Measurements from ENCODE around the gene AACS. TPM values are rescaled to one million over a fixed set of nuclear protein-coding genes. Genes with fewer than 3 reads are reported as not detected.

The AACS gene
- polyA plus RNA-seq, 1 donor from 2014 or later = 33.2 TPM

DNA sequence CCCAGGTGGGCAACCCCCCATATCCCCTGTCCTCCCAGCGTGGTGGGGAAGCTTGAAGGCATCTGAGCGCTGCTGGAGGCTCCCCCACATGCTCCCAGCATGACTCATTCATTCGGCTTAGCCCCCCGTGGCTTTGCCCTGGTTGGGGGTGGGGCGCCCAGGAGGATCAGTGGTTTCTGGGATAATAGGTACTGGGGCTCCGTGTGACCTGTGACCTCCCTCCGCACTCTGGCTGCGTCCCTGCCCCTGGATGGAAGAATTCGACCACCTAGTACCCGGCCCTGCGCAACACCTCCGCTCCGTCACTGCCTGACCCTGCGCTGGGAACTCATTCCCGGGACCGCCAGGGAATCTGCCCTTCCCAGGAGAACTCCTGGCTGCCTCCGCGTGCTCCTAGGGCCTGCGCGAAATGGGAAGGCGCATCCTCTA lies 120.1 kb downstream of the AACS start:
- no peaks in the 10 kb centered on the region for H3K9me2 ChIP-seq (ENCODE audit: insufficient read depth, low read length)
- H2AFZ ChIP-seq (ENCODE audit: low read depth, low read length) = no peak overlapping the region
- TF ChIP-seq EZH2 (IDR thresholded peaks at IDR 0.05; ENCODE audit: borderline replicate concordance, insufficient read depth, low read length, poor library complexity, severe bottlenecking) = no peak
- TF ChIP-seq, protein P1, sequence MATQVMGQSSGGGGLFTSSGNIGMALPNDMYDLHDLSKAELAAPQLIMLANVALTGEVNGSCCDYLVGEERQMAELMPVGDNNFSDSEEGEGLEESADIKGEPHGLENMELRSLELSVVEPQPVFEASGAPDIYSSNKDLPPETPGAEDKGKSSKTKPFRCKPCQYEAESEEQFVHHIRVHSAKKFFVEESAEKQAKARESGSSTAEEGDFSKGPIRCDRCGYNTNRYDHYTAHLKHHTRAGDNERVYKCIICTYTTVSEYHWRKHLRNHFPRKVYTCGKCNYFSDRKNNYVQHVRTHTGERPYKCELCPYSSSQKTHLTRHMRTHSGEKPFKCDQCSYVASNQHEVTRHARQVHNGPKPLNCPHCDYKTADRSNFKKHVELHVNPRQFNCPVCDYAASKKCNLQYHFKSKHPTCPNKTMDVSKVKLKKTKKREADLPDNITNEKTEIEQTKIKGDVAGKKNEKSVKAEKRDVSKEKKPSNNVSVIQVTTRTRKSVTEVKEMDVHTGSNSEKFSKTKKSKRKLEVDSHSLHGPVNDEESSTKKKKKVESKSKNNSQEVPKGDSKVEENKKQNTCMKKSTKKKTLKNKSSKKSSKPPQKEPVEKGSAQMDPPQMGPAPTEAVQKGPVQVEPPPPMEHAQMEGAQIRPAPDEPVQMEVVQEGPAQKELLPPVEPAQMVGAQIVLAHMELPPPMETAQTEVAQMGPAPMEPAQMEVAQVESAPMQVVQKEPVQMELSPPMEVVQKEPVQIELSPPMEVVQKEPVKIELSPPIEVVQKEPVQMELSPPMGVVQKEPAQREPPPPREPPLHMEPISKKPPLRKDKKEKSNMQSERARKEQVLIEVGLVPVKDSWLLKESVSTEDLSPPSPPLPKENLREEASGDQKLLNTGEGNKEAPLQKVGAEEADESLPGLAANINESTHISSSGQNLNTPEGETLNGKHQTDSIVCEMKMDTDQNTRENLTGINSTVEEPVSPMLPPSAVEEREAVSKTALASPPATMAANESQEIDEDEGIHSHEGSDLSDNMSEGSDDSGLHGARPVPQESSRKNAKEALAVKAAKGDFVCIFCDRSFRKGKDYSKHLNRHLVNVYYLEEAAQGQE (IDR thresholded peaks at IDR 0.05; ENCODE audit: borderline replicate concordance) = peak; percentile 80
- H3K4me3 ChIP-seq (ENCODE audit: low read length) = peak overlapping the region; percentile 62
- peaks cover 6% of the 10 kb centered on the region for H3K79me2 ChIP-seq (replicated peaks; ENCODE audit: insufficient read depth, low read length)
- no peak overlapping the region for H3K4me2 ChIP-seq (ENCODE audit: low read length)
- H3K9ac ChIP-seq (ENCODE audit: low read length) = peak overlapping the region; percentile 61
- H4K20me1 ChIP-seq (ENCODE audit: insufficient read depth) = no peaks in the 10 kb centered on the region
- no peaks in the 10 kb centered on the region for H3K9me3 ChIP-seq (ENCODE audit: low read length)
- no peak overlapping the region for H3K27ac ChIP-seq (ENCODE audit: low read length)
- H3K27me3 ChIP-seq (ENCODE audit: insufficient read depth, low read depth, low read length) = peaks cover 40% of the 10 kb centered on the region
- no peaks in the 10 kb centered on the region for H3F3A ChIP-seq (ENCODE audit: insufficient read depth, low read length, poor library complexity, severe bottlenecking)
- H3K36me3 ChIP-seq (ENCODE audit: insufficient read depth, low read length) = no peaks in the 10 kb centered on the region

DNA sequence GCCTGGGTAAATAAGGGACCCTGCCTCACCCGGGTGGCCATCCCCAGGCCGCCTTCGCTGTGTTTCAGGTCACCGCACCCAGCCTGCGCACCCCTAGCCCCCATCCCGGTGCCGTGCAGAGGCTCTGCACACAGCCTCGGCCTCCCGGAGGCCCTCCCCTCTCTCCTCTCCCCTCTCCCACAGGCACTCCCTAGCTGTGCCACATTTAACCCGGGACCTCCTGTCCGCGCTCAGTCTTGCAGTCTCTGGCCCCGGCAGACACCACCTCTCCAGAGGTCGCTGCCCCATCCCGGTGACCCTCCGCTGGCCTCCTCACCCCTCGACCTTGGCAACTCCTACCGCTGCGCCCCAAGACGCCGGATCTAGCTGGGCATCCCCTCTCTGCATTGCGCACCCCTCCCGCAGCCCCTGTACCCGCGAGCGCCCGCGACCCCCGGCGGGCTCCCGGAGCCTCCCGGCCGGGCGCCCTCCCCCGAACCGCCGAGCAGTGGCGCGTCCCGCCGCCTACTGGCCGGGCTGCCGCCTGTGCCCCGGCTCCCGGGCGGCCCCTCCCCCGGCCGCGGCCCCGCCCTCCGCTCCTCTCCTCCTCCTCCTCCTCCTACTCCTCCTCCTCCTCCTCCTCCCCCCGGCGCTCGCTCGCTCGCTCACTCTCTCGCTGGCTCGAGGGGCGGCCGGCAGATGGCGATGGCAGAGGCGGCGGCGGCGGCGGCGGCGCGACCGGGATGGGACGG lies 120.7 kb downstream of the AACS start, which contains the start of gene TMEM132B:
Gene TMEM132B, plus strand, starts transcription at position 647 of the 731 bp plus-strand sequence.
- H3F3A ChIP-seq (ENCODE audit: insufficient read depth, low read length, poor library complexity, severe bottlenecking) = no peaks in the 10 kb centered on the region
- H3K9ac ChIP-seq (ENCODE audit: low read length) = peak within 1 kb of the TSS; percentile 84
- H3K79me2 ChIP-seq (replicated peaks; ENCODE audit: insufficient read depth, low read length) = peaks cover 6% of the 10 kb centered on the region
- no peak within 1 kb of the TSS for H2AFZ ChIP-seq (ENCODE audit: low read depth, low read length)
- H3K27me3 ChIP-seq (ENCODE audit: insufficient read depth, low read depth, low read length) = peaks cover 40% of the 10 kb centered on the region
- H3K36me3 ChIP-seq (ENCODE audit: insufficient read depth, low read length) = no peaks in the 10 kb centered on the region
- H4K20me1 ChIP-seq (ENCODE audit: insufficient read depth) = no peaks in the 10 kb centered on the region
- peak within 1 kb of the TSS; percentile 20 for H3K27ac ChIP-seq (ENCODE audit: low read length)
- H3K9me2 ChIP-seq (ENCODE audit: insufficient read depth, low read length) = no peaks in the 10 kb centered on the region
- peak within 1 kb of the TSS; percentile 47 for H3K4me2 ChIP-seq (ENCODE audit: low read length)
- H3K9me3 ChIP-seq (ENCODE audit: low read length) = no peaks in the 10 kb centered on the region
- TF ChIP-seq, protein P2, sequence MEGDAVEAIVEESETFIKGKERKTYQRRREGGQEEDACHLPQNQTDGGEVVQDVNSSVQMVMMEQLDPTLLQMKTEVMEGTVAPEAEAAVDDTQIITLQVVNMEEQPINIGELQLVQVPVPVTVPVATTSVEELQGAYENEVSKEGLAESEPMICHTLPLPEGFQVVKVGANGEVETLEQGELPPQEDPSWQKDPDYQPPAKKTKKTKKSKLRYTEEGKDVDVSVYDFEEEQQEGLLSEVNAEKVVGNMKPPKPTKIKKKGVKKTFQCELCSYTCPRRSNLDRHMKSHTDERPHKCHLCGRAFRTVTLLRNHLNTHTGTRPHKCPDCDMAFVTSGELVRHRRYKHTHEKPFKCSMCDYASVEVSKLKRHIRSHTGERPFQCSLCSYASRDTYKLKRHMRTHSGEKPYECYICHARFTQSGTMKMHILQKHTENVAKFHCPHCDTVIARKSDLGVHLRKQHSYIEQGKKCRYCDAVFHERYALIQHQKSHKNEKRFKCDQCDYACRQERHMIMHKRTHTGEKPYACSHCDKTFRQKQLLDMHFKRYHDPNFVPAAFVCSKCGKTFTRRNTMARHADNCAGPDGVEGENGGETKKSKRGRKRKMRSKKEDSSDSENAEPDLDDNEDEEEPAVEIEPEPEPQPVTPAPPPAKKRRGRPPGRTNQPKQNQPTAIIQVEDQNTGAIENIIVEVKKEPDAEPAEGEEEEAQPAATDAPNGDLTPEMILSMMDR (IDR thresholded peaks at IDR 0.05; ENCODE audit: poor library complexity, severe bottlenecking) = peak; percentile 67
- TF ChIP-seq EP300 (conservative IDR thresholded peaks at IDR 0.05; ENCODE audit: poor library complexity, severe bottlenecking) (no peak), SMC3 (conservative IDR thresholded peaks at IDR 0.05; ENCODE audit: poor library complexity) (peak; percentile 56), RAD21 (conservative IDR thresholded peaks at IDR 0.05) (peak; percentile 36), EZH2 (IDR thresholded peaks at IDR 0.05; ENCODE audit: borderline replicate concordance, insufficient read depth, low read length, poor library complexity, severe bottlenecking) (no peak), POLR2AphosphoS5 (IDR thresholded peaks at IDR 0.05) (peak; percentile 25), TAF1 (IDR thresholded peaks at IDR 0.05; ENCODE audit: low read depth) (peak; percentile 53), MXI1 (conservative IDR thresholded peaks at IDR 0.05; ENCODE audit: poor library complexity, severe bottlenecking) (no peak)
- TF ChIP-seq, protein P1 (IDR thresholded peaks at IDR 0.05; ENCODE audit: borderline replicate concordance) = no peak
- H3K4me3 ChIP-seq (ENCODE audit: low read length) = peak within 1 kb of the TSS; percentile 98
